DND-41 (cell line): ENCODE measurements around the gene ESAM.

Source experiments
- ATAC-seq: fragments of 200-7000 bp; cut with Tn5 transposase; 3 replicates; pipeline ENCODE4 v1.9.1; 2021; ENCODE audit warnings: low read depth; ENCODE audit not compliant: insufficient read depth
- DNase-seq: peaks from one replicate; pipeline ENCODE4 v3.0.0-alpha.2; 2020
- H2AFZ ChIP-seq: 2 replicates; pipeline ENCODE4 v1.6.0; 2012; ENCODE audit warnings: low read depth, low read length
- H3K27ac ChIP-seq: 2 replicates; pipeline ENCODE4 v1.5.1; 2012; ENCODE audit warnings: low read length, inconsistent platforms
- H3K27me3 ChIP-seq: fragments of 200-600 bp; sonication (generic); 2 replicates; pipeline ENCODE4 v1.6.0; 2012; ENCODE audit warnings: low read length, mild to moderate bottlenecking, inconsistent platforms; ENCODE audit not compliant: insufficient read depth, poor library complexity
- H3K36me3 ChIP-seq: 2 replicates; pipeline ENCODE4 v1.5.1; 2012; ENCODE audit warnings: low read length, inconsistent platforms; ENCODE audit not compliant: insufficient read depth
- H3K4me1 ChIP-seq: 2 replicates; pipeline ENCODE4 v1.5.1; 2012; ENCODE audit warnings: mild to moderate bottlenecking, low read length; ENCODE audit not compliant: insufficient read depth
- H3K4me2 ChIP-seq: 2 replicates; pipeline ENCODE4 v1.6.0; 2012; ENCODE audit warnings: mild to moderate bottlenecking, moderate library complexity, low read length, inconsistent platforms; ENCODE audit not compliant: insufficient read depth
- H3K4me3 ChIP-seq, 2 experiments: fragments of 200-600 bp in 1 of 2; shearing (Covaris generic) in 1 of 2; 2 replicates each; pipeline ENCODE4 v1.5.1; 2012 to 2016; ENCODE audit warnings: inconsistent platforms in 2 of 2, low read length in 2 of 2, mild to moderate bottlenecking in 2 of 2, low read depth in 1 of 2, moderate library complexity in 1 of 2
- H3K79me2 ChIP-seq: 2 replicates; pipeline ENCODE4 v1.6.0; 2012; ENCODE audit warnings: low read length, inconsistent platforms; ENCODE audit not compliant: insufficient read depth
- H3K9ac ChIP-seq: 2 replicates; pipeline ENCODE4 v1.6.0; 2012; ENCODE audit warnings: low read depth, mild to moderate bottlenecking, inconsistent platforms, low read length, moderate library complexity
- H3K9me3 ChIP-seq: 2 replicates; pipeline ENCODE4 v1.5.1; 2012; ENCODE audit warnings: low read length, moderate library complexity, mild to moderate bottlenecking, inconsistent platforms; ENCODE audit not compliant: insufficient read depth, severe bottlenecking
- H4K20me1 ChIP-seq: 2 replicates; pipeline ENCODE4 v1.6.0; 2012; ENCODE audit warnings: low read length; ENCODE audit not compliant: insufficient read depth
- CTCF ChIP-seq: IDR thresholded peaks from 2 replicates; pipeline ENCODE4 v1.5.1; 2012; ENCODE audit warnings: borderline replicate concordance, low read length, moderate library complexity, mild to moderate bottlenecking; ENCODE audit not compliant: poor library complexity, severe bottlenecking; ENCODE audit errors: extremely low read depth
- EZH2 ChIP-seq: IDR thresholded peaks from 3 replicates; pipeline ENCODE4 v1.6.1; 2012; ENCODE audit warnings: borderline replicate concordance, low read depth, mild to moderate bottlenecking, moderate library complexity, low read length, inconsistent platforms; ENCODE audit not compliant: severe bottlenecking

The ESAM gene

DNA sequence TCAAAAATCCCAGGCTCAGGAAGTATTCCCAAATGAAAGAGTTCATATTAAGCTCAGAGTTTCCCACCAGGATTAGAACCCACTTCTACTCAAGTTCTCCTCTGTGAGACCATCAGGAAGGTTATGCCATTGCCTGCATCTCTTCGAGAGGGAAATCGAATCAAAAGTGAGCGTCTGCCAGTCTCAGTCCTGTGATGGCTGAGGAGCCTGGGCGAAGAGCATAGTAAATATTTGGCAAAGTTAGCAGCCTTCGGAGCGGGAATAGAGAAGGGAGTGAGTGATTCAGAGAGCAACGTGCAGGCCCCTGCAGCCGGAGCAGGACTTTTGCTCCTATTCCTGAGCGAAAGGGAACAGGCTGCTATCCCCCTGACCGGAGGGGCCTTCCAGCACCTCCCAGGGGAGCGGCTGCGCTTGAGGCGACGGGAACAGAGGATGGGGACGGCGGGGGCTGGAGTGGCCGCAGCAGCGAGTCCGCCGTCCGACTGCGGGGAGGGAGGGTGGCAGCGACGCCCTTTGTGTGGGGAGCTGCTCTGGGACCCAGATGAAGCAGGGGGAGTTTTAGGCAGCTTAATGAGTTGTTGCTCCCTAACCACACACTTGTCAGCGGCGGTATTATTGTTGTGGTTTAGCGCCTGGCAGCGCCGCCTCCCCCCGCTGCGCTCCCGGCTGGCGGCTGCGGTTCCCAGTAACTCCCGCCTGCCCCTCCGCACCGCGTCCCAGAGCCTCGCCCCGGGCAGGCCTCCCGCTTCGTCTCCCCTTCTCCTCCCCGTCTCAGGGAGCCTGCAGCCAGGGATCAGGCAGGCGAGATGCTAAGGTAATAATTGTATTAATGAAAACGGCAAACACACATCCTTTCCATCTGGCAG lies 44.1 kb downstream of the ESAM start:
- no peak overlapping the region for H2AFZ ChIP-seq

DNA sequence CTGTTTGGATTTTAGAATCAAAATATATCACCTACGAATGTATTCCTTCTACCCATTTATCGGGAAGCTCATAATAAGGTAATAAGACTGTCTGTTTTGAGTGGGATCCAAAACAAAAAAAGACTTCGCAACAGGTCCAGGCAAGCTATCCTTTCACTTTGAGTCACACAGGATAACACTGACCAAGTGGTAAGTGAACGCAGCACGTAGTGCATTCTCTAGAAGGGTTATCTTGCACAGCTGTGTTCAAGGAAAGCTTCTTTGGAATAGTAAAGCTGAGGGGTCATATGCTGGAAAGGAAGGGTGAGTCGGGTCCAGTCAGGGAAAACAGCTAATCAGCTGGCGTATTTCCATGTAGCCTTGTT lies 44.7 kb downstream of the ESAM start:
- H3K4me3 ChIP-seq, result no peak overlapping the region
- no peaks in the 10 kb centered on the region for H3K79me2 ChIP-seq
- no peaks in the 10 kb centered on the region for H3K9me3 ChIP-seq
- H3K36me3 ChIP-seq, result no peaks in the 10 kb centered on the region
- no peak overlapping the region for H3K4me2 ChIP-seq
- no peak for TF ChIP-seq EZH2
- TF ChIP-seq CTCF, result no peak
- peaks cover 23% of the 10 kb centered on the region for H4K20me1 ChIP-seq
- ATAC-seq, result no peak
- H3K27me3 ChIP-seq, result peaks cover 64% of the 10 kb centered on the region
- no peak overlapping the region for H3K27ac ChIP-seq
- DNase-seq, result no peak
- peaks cover 9% of the 10 kb centered on the region; the same call in 1 of the 2 replicates for H3K4me1 ChIP-seq
- no peak overlapping the region for H3K9ac ChIP-seq
- no peak overlapping the region for H2AFZ ChIP-seq

More for the DNA sequence above, 44.1 kb downstream of the ESAM start:
- Histone ChIP-seq H3K27me3 (peaks cover 70% of the 10 kb centered on the region), H3K36me3 (no peaks in the 10 kb centered on the region), H4K20me1 (peaks cover 25% of the 10 kb centered on the region), H3K4me3 (no peak overlapping the region), H3K27ac (no peak overlapping the region), H3K9ac (no peak overlapping the region), H3K4me1 (peaks cover 9% of the 10 kb centered on the region; the same call in 1 of the 2 replicates), H3K4me2 (no peak overlapping the region), H3K9me3 (no peaks in the 10 kb centered on the region), H3K79me2 (no peaks in the 10 kb centered on the region)
- peak; percentile 62 for DNase-seq
- ATAC-seq, result peak; percentile 93
- TF ChIP-seq EZH2 (peak; percentile 55), CTCF (no peak)

GRCh38 chr11:124716591-124716990 lies 45.5 kb downstream of the ESAM start:
- no peak for ATAC-seq

More at GRCh38 chr11:124716591-124716990, 45.5 kb downstream of the ESAM start:
- H3K4me3 ChIP-seq, result no peak overlapping the region
- H3K9ac ChIP-seq, result no peak overlapping the region
- H3K4me1 ChIP-seq, result peaks cover 9% of the 10 kb centered on the region; the same call in 1 of the 2 replicates
- TF ChIP-seq CTCF (no peak), EZH2 (no peak)
- no peak overlapping the region for H2AFZ ChIP-seq
- H3K4me2 ChIP-seq, result no peak overlapping the region
- no peak for DNase-seq
- H3K27me3 ChIP-seq, result peaks cover 56% of the 10 kb centered on the region
- H3K9me3 ChIP-seq, result no peaks in the 10 kb centered on the region
- H4K20me1 ChIP-seq, result peaks cover 19% of the 10 kb centered on the region
- no peak overlapping the region for H3K27ac ChIP-seq
- H3K79me2 ChIP-seq, result no peaks in the 10 kb centered on the region
- H3K36me3 ChIP-seq, result no peaks in the 10 kb centered on the region
